ENCODE results near the gene GPR33. TPM values are rescaled to one million over a fixed set of nuclear protein-coding genes. Genes with fewer than 3 reads are reported as not detected.

GPR33 gene
- total and polyA plus RNA-seq, 8 donors: not detected

GRCh38 chr14:31527087-31527486, 39.2 kb upstream of the GPR33 start:
- Histone ChIP-seq H3K4me1 (no peaks in the 10 kb centered on the region), H3K27me3 (no peaks in the 10 kb centered on the region), H3K9me3 (no peaks in the 10 kb centered on the region), H3K4me3 (no peak overlapping the region), H3K27ac (no peak overlapping the region), H3K36me3 (no peaks in the 10 kb centered on the region)
- intact Hi-C loops (cut with DNase I): no loop called here
- ATAC-seq: no peak
- peak in 1 of 4 donors; percentile 71 for DNase-seq
- TF ChIP-seq CTCF (IDR thresholded peaks at IDR 0.05): no peak

- no peaks in the 10 kb centered on the region for H3K27me3 ChIP-seq
- ATAC-seq (no peak), DNase-seq (no peak)
- H3K4me1 ChIP-seq: no peaks in the 10 kb centered on the region
- TF ChIP-seq CTCF (IDR thresholded peaks at IDR 0.05): no peak
- no peaks in the 10 kb centered on the region for H3K36me3 ChIP-seq
- no peak overlapping the region for H3K27ac ChIP-seq
- H3K9me3 ChIP-seq: no peaks in the 10 kb centered on the region
- intact Hi-C loops (cut with DNase I): loop anchor here in 1 of 2 donors (5.0 kb wide), 1 partner anchor 741 kb away; no protein-coding TSS in a partner anchor
- H3K4me3 ChIP-seq: no peak overlapping the region
These were observed 23.0 kb upstream of the GPR33 start for GRCh38 chr14:31510855-31511254.

DNA sequence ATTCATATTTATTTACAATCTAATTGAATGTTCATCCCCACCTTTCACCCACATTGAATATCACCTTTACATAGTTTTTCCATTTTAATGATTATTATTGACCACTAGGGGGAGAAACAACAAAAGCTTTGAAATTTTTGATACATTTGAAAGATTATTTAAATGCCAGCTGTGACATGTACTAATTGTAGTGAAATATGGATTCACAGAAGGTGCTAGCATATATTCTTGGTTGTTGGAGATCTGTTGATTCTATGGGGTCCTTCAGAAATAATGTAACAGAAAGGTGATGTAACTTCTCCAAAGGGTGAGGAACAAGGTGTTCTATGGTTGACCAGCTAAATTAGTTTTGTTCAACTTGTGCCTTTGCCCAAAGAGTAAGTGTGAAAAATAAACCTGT, 22.4 kb upstream of the GPR33 start:
- ATAC-seq (peak; percentile 25), DNase-seq (peak in 2 of 4 donors; percentile 7 to 11)
- Histone ChIP-seq H3K27me3 (no peaks in the 10 kb centered on the region), H3K4me3 (no peak overlapping the region), H3K9me3 (no peaks in the 10 kb centered on the region), H3K36me3 (no peaks in the 10 kb centered on the region), H3K27ac (no peak overlapping the region), H3K4me1 (no peaks in the 10 kb centered on the region)
- intact Hi-C loops (cut with DNase I): loop anchor here in 1 of 2 donors (5.0 kb wide), 1 partner anchor 742 kb away; no protein-coding TSS in a partner anchor
- TF ChIP-seq CTCF (IDR thresholded peaks at IDR 0.05): peak in 1 of 2 donors; percentile 60

DNA sequence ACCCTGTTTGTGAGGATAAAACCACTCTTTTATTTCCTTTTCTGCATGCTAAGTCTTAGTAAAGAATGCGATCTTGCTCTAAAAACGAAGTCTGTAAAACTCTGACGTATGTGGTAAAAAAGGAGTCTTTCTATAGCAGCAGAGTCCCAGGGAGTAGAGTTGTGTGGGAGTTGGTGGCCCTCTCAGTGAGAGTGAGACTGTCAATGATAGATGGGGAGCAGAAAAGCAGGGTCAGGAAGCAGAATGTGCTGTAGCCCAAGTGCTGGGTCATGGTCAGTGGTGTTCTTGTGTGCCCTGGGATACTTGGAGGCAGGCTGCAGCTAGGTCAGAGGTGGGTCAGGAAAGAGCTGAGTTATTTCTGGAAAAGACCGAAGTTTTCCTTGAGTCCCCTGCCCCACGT, 20.3 kb upstream of the GPR33 start:
- Histone ChIP-seq H3K9me3 (no peaks in the 10 kb centered on the region), H3K27me3 (no peaks in the 10 kb centered on the region), H3K4me3 (no peak overlapping the region), H3K36me3 (no peaks in the 10 kb centered on the region), H3K4me1 (no peaks in the 10 kb centered on the region), H3K27ac (no peak overlapping the region)
- ATAC-seq (no peak), DNase-seq (no peak)
- intact Hi-C loops (cut with DNase I): no loop called here
- no peak for TF ChIP-seq CTCF (IDR thresholded peaks at IDR 0.05)

GRCh38 chr14:31505411-31505810, 17.6 kb upstream of the GPR33 start:
- Histone ChIP-seq H3K4me1 (no peaks in the 10 kb centered on the region), H3K36me3 (no peaks in the 10 kb centered on the region), H3K9me3 (no peaks in the 10 kb centered on the region), H3K4me3 (no peak overlapping the region), H3K27ac (no peak overlapping the region), H3K27me3 (no peaks in the 10 kb centered on the region)
- ATAC-seq: peak; percentile 90
- peak in 2 of 4 donors; percentile 3 to 20 for DNase-seq
- intact Hi-C loops (cut with DNase I): no loop called here
- no peak for TF ChIP-seq CTCF (IDR thresholded peaks at IDR 0.05)

Measured in left lung (tissue), 10 donors.